GM15510 (cell line): ENCODE data around the gene KLHL40.

Experiments used
- POLR2A ChIP-seq: IDR thresholded peaks from 3 replicates; pipeline ENCODE4 v1.6.1; 2011; ENCODE audit warnings: borderline replicate concordance; ENCODE audit not compliant: insufficient read length; ENCODE audit errors: extremely low read depth

KLHL40 gene

DNA sequence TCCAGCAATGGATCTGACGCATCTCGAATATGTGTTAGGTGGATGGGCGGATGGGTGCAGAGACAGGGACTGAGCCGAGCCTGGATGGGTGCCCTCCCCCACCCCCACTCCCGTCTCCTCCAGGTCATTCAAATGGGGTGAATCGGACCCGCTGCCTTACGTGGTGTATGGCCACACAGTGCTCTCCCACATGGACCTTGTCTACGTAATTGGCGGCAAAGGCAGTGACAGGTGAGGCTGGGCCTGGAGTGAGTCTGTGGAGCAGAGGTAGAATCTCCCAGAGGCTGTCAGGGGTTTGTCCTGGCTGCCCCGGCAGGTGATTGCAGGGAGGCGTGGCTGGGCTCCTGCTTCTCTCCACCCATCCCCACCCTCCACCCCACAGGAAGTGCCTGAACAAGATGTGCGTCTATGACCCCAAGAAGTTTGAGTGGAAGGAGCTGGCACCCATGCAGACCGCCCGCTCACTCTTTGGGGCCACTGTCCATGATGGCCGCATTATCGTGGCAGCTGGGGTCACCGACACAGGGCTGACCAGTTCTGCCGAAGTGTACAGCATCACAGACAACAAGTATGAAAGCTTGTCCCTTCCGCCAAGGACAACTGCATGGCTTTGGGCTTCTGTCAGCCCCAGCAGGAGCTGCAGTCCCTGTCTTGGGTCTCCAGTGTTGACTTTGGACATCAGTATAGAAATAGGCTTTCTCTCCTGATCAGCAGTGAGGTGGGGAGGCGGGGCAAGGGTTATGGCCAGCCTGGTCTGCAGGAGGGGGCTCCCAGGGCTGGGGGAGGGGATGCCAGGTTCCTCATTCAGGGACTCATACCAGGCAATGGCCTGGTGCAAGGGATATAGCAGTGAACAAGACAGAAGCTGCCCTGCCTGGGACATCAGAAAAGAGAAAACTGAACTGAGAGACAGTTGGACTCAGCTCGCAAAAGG, 3.4 kb downstream of the KLHL40 start:
- TF ChIP-seq POLR2A: no peak

DNA sequence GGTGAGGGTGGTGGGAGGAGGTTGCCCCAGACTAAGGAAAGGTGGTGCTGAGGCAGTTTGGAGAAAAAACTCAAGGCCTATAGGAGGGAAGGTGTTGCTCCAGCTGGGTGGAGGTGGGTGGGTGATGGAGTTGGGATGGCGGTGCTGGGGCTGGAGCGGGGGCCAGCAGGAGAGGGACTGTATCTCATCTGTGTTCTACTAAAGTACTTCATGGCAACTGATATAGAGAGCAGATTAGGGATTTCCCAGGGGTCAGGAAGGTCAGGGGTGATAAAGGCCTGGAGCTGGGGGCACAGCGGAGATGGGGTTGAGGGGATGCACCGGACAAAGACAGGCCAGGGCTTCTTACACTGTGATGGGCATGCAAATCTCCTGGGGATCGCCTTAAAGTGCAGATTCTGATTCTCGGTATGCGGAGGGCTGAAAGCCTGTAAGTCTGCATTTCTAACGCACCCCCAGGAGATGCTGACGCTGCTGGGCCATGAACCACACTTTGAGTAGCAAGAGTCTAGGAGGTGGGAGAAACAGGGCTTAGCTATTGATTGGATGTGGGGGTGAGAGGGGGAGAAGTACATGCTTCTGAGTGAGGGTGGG, 4.2 kb downstream of the KLHL40 start:
- TF ChIP-seq POLR2A: no peak

GRCh38 chr3:42690191-42690590, 4.9 kb downstream of the KLHL40 start:
- no peak for TF ChIP-seq POLR2A

GRCh38 chr3:42690766-42691680, 5.7 kb downstream of the KLHL40 start:
- TF ChIP-seq POLR2A: no peak

DNA sequence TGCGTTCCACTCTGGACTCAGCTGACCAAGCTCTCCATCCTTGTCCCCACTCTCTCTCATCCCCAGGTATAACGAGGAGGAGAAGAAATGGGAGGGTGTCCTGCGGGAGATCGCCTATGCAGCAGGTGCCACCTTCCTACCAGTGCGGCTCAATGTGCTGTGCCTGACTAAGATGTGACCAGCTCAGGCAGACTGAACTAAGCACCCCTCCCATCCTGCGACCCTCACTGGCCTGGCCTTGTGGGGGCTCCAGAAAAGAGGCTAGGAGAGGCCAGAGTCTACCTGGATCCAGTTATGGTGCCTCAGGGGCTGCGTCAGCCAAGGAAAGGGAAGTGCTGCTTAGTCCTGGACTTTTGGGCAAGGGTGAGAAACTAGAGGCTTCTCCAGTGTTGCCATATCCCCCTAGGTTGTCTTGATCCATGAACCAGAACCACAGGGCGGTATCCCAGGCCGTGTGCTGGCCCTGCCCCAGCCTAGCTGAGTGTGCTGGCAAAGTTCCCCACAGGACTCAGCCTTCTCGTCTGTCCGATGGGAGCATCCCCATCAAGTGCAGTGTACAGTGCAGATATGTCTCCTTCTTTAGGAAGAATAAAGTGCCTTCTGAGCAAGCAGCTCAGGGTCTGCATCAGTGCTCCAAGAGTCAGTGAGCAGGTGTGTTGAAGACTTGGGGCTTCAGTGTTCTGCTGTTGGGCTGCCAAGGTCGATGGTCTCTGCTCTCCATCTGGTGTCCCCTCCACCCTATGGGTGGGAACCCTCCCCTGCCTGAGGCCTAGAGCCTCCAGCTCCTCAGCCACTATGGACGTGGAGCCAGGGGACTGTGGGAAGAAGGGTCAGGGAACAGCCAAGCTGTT, 6.7 kb downstream of the KLHL40 start:
- no peak for TF ChIP-seq POLR2A

GRCh38 chr3:42692667-42693529, 7.6 kb downstream of the KLHL40 start:
- TF ChIP-seq POLR2A: no peak

GRCh38 chr3:42693530-42693930, 8.2 kb downstream of the KLHL40 start:
- no peak for TF ChIP-seq POLR2A

- TF ChIP-seq POLR2A: no peak
Measured at GRCh38 chr3:42694366-42694765, 9.0 kb downstream of the KLHL40 start.

- no peak for TF ChIP-seq POLR2A
Measured at GRCh38 chr3:42696356-42697288, 11.3 kb downstream of the KLHL40 start.

GRCh38 chr3:42697289-42698051, 12.1 kb downstream of the KLHL40 start:
- no peak for TF ChIP-seq POLR2A

GRCh38 chr3:42698216-42698910, 13.0 kb downstream of the KLHL40 start:
- TF ChIP-seq POLR2A: no peak
